ENCODE results near the gene HDLBP.

HDLBP gene, protein sequence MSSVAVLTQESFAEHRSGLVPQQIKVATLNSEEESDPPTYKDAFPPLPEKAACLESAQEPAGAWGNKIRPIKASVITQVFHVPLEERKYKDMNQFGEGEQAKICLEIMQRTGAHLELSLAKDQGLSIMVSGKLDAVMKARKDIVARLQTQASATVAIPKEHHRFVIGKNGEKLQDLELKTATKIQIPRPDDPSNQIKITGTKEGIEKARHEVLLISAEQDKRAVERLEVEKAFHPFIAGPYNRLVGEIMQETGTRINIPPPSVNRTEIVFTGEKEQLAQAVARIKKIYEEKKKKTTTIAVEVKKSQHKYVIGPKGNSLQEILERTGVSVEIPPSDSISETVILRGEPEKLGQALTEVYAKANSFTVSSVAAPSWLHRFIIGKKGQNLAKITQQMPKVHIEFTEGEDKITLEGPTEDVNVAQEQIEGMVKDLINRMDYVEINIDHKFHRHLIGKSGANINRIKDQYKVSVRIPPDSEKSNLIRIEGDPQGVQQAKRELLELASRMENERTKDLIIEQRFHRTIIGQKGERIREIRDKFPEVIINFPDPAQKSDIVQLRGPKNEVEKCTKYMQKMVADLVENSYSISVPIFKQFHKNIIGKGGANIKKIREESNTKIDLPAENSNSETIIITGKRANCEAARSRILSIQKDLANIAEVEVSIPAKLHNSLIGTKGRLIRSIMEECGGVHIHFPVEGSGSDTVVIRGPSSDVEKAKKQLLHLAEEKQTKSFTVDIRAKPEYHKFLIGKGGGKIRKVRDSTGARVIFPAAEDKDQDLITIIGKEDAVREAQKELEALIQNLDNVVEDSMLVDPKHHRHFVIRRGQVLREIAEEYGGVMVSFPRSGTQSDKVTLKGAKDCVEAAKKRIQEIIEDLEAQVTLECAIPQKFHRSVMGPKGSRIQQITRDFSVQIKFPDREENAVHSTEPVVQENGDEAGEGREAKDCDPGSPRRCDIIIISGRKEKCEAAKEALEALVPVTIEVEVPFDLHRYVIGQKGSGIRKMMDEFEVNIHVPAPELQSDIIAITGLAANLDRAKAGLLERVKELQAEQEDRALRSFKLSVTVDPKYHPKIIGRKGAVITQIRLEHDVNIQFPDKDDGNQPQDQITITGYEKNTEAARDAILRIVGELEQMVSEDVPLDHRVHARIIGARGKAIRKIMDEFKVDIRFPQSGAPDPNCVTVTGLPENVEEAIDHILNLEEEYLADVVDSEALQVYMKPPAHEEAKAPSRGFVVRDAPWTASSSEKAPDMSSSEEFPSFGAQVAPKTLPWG (N-terminal part only)

DNA sequence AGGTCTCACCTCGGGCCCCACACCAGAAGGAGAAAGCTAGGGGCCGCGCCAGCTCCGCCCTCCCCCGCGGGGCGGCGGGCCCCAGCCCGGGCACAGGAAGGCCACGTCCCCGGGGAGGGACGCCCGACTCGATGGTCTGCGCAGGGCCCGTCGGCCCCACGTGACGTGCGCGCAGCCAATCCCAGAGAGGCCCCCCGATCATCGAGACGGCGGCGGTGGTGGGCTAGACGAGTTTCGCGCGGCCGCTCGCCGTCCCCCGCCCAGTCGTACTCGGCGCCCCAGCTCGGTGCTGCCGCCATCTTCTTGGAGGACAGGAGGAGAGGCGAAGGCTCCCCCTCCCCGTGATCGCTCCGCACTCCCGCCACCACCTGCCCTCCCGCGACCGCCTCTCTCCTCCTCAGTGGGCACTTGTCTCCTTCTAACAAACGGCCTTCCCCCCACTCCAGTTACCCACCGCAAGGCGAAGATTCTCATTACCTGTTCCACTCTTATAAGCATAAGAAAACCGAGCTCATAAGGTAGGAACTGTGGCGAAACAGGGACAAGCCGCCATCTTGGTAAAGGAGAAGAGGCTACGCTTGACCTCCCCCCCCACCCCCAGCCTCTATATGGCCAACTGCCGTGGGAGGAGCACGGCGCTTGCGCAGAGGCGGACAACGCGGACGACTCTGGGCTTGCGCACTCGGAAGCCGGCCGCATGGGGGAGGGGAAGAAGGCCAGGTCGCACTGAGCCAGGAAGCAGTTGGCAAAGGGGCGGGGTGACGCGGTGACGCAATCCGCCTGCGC, at the start of gene HDLBP:
Gene HDLBP (minus strand): TSS at position 580 of the 786 bp plus-strand sequence. CDS start 48,803 bp downstream, outside the sequence.
- DNase-seq (ENCODE audit: low read depth), result peak; percentile 100

DNA sequence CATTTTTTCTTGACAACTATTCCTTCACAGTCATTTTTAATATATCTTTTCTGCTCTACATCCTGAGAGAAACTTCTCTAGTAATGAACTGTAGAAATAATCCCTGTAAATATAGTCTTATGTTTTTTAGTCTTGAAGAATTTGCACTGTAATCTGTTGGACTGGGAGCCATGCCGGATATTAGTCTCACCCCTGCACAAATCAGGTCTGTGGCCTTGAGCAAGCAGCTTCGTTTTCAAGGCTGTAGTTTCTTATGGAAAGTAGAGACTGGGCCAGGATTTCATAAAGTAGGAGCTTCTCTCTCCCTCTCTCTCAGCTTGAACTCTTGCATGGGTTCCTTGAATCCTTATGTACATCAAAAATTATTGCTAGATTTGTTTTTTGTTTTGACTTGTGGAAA, 49.3 kb upstream of the HDLBP start:
- DNase-seq (ENCODE audit: low read depth), result no peak

DNA sequence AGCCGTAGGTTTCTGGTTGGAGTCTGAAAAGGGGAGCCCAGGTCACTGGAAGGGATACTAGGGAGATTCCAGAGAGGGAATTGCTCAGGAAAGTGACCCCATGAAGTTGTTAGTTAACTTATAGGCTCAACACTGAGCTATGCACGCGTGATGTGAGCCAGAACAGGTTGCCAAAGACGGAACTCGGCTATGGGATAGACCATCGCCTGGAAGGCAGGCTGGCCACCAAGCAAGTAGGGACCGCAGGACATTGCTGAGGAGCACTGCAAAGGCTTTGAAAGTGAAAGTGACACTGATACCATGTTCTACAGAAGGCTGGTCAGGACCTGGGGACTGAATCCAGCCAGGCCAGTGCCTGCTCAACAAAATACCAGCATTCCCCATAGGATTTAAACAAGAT, 48.0 kb upstream of the HDLBP start:
- DNase-seq (ENCODE audit: low read depth), result no peak

DNA sequence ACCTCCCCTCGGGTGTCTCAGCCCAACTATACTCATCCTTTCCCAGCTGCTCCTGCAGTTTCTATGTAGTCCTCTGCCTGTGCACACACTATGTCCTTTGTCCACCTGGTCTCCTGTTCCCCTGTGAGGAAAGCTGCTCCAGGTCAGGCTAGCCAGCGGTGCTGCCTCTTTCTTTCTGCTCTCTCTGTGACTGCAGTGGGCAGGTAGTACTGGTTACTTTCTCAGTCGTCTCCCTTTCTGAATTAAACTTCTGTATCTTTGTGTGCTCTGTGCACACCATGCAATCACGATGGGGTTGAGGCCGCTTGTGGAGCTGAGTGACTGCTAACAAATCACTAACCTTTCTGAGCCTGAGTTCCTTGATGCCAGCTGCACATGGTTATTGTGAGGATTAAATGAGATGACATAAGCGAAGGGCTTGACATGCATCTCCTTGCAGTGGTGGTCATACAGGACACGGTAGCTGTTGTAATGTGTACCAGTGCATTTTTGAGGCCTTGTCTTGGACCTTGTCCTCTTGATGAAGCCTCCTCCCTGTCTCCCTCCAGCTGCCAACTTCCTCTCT, 44.1 kb upstream of the HDLBP start:
- no peak for DNase-seq (ENCODE audit: low read depth)

DNA sequence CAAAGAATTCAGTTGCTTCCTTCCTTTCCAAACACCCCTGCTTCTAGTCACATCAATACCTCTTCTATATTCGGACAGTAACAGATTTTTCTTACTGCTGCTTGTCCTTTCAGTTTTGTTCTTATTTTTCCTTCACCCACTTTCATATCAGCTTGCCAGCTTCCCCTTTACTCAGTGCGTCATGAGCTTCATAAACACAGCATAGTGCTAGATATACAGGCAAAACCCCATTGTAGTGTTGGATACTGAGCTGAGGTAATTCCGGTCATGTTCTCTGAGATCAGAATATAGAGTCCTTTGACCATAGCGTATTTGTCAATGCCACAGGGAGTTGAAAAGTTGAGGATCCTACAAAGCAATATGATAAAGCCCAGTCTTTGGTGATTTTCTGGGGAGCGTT, 43.0 kb upstream of the HDLBP start:
- no peak for DNase-seq (ENCODE audit: low read depth)

DNA sequence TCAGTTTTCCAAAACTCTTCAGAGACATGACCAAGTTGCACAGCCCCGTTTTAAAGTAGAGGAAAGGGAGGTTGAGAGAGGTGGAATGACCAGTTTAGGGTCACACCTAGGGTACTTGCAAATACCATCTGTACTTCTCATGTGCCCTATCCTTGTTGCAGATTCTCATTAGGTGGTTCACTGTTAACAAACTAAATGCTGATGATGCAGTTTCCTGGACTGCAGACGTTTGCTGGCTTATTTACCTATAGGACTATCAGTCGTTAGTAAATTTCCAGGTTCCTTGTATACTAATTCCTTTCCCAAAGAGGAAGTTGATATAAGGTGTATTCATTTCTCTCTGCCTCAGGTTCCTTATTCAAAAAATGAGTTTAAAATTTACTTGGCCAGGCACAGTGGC, 42.1 kb upstream of the HDLBP start:
- no peak for DNase-seq (ENCODE audit: low read depth)

DNA sequence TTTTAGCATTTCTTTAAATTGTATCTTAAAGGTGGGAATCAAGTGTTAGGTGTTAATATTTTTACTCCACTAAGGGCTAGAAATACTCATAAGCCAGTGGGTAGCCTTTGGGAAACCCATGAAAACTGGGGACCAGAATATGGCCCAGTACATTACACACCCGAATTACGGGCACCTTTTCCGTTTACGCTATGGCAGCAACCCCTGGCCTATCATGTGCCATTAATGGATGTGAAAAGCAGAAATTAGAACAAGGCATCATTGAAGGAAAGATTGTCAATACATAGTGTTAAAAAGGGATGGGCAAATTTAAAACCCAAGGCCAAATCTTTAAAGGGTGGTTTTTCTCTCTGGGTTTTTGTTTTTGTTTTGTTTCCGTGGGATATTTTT, 41.4 kb upstream of the HDLBP start:
- no peak for DNase-seq (ENCODE audit: low read depth)

DNA sequence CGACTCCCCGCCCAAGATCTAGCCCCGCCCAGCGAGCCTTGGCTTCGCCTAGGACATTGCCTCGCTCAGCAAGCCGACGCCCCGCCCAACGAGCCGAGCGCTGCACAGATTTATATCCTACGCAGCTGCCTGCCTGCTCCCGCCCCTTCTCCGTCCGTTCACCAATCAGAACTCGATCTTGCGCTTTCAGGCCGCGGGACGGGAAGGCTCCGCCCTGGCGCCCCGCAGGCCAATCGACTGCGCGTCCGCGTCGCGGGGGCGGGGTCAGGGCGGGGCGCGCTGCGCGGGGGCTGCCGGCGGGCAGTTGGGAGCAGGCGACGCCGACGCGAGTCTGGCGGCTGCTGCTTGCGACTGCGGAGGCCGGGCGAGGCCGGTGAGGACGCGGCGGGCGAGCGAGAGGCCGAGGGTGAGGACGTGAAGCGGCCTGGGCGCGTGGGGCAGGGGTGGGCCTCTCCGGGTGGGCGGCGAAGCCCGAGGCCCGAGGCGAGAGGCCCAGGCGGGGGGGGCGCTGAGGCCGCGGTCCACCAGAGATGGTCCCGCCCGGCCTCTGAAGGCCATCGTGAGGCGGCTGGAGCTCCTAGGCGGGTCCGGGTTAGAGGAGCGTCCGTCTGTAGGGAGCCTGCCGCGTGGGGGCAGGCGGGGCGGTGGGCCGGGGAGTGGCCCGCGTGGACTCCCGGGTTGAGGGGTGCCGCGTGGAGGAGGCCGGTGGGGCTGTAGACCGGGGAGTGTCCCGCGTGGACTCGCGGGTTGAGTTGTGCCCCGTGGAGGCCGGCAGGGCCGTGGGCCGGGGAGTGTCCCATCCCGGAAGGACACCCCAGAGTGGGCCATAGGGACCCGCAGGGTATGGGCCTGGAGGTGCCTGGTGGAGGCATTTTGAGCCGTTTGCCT, 40.8 kb upstream of the HDLBP start, which contains the start of gene FARP2:
Gene FARP2 (plus strand): TSS at position 303 of the 888 bp plus-strand sequence. CDS start 16,823 bp downstream, outside the sequence.
- peak; percentile 95 for DNase-seq (ENCODE audit: low read depth)

DNA sequence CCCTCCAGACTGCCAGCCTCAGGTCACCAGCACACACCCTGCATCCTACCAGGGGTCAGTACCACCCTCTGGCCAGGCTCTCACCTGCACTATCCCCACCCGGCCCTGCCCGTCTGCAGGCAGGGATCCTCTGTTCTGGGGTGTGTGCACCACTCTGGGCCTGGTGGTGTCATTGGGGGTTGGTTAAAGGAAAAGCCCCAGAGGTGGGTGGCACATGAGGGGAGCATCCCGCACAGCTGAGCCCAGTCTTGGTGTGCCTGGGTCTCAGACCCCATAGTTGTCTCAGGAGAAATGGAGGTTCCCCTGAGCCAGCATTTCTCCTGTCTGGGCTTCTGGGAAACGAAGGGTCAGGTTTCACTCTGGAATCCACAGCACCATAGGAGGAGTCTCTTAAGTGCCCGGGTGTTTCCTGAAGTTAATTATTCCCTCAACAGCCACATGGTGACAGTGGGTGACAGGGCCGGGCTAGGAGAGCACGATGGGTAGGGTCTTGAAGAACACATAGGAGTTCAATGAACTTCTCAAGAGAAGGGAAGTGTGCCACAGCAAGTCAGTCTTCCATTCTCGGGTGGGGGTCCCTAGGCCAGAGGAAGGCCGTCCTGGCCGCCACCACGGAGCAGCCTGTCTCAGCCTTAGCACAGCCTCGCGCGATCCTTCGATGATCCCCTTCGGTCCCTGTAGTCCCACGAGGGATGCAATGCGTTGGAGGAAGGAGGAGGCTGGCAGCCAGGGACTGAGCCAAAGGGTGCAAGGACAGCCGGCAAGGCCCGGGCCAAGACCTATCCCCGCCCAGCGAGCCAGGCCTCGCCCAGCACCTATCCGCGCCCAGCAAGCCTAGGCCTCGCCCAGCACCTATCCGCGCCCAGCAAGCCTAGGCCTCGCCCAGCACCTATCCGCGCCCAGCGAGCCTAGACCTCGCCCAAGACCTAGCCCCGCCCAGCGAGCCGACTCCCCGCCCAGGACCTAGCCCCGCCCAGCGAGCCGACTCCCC, 39.5 kb upstream of the HDLBP start:
- peak; percentile 61 for DNase-seq (ENCODE audit: low read depth)

DNA sequence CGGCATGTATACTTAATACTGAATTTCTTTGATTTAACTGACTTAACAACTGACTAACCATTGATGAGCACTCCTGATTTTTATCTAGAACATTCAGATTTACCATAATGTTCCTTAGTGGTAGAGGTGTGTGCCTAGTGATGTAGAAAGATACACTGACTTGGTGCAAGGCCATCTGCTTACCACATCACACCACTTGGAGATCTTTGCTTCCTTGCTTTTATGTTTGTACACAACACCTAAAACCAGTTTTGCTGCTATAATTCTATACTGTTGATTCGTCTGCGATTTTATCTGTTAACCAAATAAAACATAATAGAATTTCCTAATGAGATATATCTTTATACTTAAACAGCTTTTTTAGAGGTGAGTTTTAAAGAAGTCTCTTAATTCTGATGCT, 36.8 kb upstream of the HDLBP start:
- DNase-seq (ENCODE audit: low read depth), result no peak

DNA sequence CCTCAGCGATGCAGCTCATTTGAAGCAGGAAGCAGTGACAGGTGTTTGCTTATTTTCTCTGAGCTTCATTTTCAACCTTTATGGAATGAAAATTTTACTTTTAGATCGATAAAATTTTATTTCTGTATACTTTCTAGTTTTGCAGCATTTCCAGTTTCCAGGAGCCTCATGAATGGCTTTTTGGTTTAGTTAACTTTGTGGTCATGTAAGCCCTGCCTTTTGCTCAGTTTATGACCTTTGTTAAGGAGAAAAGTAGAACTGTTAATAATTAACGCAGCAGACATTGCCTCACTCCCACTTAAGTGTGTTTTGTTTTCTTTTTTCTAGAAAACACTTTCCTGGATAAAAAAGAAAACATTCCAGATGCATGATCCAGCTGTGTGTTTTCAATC, 36.2 kb upstream of the HDLBP start:
- DNase-seq (ENCODE audit: low read depth), result no peak

DNA sequence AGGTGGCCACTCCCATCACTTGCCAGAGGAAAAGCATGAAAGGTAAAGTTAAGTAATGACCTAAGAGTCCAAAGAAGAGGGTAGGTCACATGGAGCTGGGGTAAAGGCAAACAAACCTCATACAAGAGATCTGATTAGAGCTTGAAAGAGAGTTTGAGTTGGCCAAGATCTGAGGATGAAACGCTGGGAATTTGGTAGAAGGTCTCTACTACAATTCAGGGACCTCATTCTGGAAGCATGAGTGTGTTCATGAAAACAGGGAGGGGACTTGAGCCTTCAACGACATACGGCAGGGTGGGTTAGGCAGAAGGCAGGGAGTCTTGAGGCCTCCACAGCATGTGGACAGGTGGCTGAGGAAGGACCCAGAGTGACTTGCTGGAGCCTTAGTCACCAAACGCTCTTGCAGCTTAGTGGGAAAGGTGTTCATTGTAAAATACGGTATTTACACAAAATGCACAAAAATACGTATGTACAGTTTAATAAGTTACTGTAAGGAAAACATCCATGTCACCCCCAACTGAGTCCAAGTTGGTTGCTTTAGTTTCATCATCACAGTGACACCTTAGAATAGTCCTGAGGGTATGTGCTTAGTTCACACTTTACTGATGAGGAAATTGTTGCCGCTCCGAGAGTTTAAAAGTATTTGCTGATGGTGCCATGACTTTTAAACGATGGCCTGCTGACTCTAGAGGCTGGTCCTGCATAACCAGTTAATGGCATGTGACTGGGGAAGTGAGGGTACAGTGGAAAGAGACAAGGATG, 35.6 kb upstream of the HDLBP start:
- no peak for DNase-seq (ENCODE audit: low read depth)

DNA sequence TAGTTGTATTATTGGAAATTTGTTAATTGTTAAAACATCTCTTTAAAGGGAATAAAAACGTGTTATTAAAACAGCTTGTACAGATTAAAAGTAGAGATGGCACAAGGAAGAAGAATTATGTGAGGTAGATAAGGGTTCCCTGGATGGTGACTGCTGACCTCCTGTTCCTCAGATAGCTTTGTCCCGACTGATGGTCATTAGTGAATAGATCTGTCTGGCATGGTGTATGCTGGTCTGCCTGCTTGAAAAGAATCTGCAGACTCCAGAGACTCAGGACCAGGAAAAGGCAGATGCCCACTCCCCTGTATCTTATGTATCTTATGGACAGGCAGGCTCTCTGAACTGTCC, 35.0 kb upstream of the HDLBP start:
- DNase-seq (ENCODE audit: low read depth), result no peak

DNA sequence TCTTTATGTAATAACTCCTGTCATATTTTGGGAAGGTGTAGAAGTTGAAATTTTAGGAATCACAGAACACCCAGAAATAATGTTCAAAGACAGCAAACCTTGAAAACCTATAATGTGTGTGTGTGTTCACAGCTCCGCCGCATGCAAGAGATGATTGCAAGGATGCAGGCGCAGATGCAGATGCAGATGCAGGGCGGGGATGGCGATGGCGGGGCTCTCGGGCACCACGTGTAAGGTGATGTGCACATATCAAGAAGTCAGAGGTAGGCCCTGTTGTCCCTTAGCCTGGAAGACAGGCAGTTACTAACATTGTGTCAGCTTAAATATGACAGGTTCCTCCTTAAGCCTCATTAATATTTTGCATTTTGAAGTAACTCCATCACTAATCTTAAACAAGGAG, 34.5 kb upstream of the HDLBP start:
- DNase-seq (ENCODE audit: low read depth), result no peak

DNA sequence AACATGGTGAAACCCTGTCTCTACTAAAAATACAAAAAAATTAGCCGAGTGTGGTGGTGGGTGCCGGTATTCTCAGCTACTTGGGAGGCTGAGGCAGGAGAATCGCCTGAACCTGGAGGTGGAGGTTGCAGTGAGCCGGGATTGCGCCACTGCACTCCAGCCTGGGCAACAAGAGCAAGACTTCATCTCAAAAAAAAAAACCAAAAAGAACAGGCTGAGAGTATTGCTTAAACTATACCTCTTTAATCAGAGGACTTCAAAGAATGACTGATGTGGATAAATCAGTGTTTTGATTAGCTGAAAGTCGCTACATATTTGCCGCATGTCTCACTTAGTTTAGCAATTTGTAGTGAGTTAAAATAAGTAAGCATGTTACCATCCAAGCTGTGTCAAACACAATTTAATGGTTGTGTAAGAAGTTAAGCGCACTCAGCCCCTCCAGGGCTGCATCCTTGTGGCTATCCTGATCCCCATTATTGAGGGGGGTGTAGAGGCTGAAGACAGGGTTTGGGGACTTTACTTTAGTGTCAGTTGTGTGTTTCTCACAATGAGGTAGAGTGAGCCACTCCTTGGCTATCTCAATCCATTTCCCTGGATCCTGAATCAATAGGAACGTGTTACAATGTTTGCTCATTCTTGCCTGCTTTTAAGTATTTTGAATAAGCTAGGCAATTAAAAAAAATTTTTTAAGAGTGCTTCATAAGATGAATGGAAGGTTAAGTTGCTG, 29.6 kb upstream of the HDLBP start:
- DNase-seq (ENCODE audit: low read depth), result no peak

DNA sequence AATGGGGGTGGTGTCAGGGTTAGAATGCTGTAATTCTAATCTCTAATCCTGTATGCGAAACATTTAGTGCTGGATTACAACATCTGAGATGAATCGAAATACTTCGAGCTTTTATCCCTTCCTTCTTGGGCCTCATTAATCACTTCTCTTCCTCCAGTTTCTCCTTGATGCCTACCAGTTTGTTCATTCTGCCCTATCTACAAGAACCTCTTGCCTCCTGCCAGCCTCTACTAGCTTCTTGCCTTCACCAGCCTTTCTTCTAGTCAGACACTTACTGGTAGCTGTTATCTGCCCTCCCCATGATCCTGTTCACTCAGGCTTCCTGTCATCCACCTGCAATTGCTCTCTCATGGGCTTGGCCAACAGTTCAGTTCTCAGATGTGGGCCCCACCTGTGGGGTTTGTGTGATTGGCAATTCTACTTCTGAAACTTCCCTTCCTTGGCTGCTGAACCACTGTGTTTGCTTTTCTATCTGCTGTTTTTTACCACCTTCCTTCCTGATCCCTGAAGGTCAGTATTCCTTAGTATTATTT, 25.2 kb upstream of the HDLBP start:
- no peak for DNase-seq (ENCODE audit: low read depth)

Data from activated T-cell treated with anti-CD3 and anti-CD28 coated beads for 24 hours (primary cell).